B cell (primary cell): ENCODE data around the gene ROBO2. TPM values are rescaled to one million over a fixed set of nuclear protein-coding genes. Genes with fewer than 3 reads are reported as not detected.

Experiments
- ATAC-seq: fragments of 200-7000 bp; cut with Tn5 transposase; one replicate; pipeline ENCODE4 v1.10.0; 2021; ENCODE audit warnings: low read depth, mild to moderate bottlenecking, moderate number of reproducible peaks, moderate library complexity
- CTCF ChIA-PET: fragments of 350-600 bp; sonication (Branson Sonifier 250); formaldehyde crosslinking; loops from one replicate; lab custom pipeline; 2021; ENCODE audit warnings: antibody characterized with exemption, inconsistent platforms; lab: Charles Lee
- POLR2A ChIA-PET: fragments of 350-600 bp; sonication (Branson Sonifier 250); formaldehyde crosslinking; loops from one replicate; lab custom pipeline; 2021; ENCODE audit warnings: antibody characterized with exemption; lab: Charles Lee
- DNase-seq: peaks from one replicate; pipeline ENCODE4 v3.0.0; 2013
- H2AFZ ChIP-seq: 2 replicates; pipeline ENCODE4 v1.6.1; 2012; ENCODE audit warnings: mild to moderate bottlenecking, low read depth, low read length; ENCODE audit not compliant: insufficient read depth, poor library complexity, severe bottlenecking
- H3K27ac ChIP-seq, 2 donors: 1 replicate in 1 of 2; 2 replicates in 1 of 2; pipeline ENCODE4 v1.5.1; 2012 to 2013; ENCODE audit warnings: low read length in 2 of 2, mild to moderate bottlenecking in 2 of 2, moderate library complexity in 1 of 2
- H3K27me3 ChIP-seq, 4 experiments: fragments of 200-600 bp in 1 of 4; sonication (generic) in 1 of 4; replicated peaks in 1 of 4; 1 replicate in 2 of 4; 2 replicates in 2 of 4; pipeline versions ENCODE4 v1.6.1 to v1.7.0; 2013 to 2016; ENCODE audit warnings: low read length in 3 of 4, mild to moderate bottlenecking in 2 of 4, mixed read lengths in 1 of 4, moderate library complexity in 1 of 4; ENCODE audit not compliant: insufficient read depth in 4 of 4, control insufficient read depth in 3 of 4; ENCODE audit errors: control extremely low read depth in 1 of 4
- H3K36me3 ChIP-seq, 2 experiments: replicated peaks in 1 of 2; 1 replicate in 1 of 2; 2 replicates in 1 of 2; pipeline versions ENCODE4 v1.6.1 to v1.7.1; 2013; ENCODE audit warnings: low read length in 1 of 2; ENCODE audit not compliant: insufficient read depth in 2 of 2, control insufficient read depth in 1 of 2; ENCODE audit errors: control extremely low read depth in 1 of 2, extremely low read depth in 1 of 2
- H3K4me1 ChIP-seq, 2 donors: fragments of 200-600 bp in 1 of 2; sonication (generic) in 1 of 2; 1 replicate in 1 of 2; 2 replicates in 1 of 2; pipeline versions ENCODE4 v1.5.1 to v1.6.1; 2013 to 2017; ENCODE audit warnings: low read length in 2 of 2; ENCODE audit not compliant: control insufficient read depth in 2 of 2, insufficient read depth in 2 of 2
- H3K4me2 ChIP-seq: replicated peaks from 2 replicates; pipeline ENCODE3; 2012; ENCODE audit warnings: mild to moderate bottlenecking, low read depth, low read length; ENCODE audit not compliant: poor library complexity, severe bottlenecking
- H3K4me3 ChIP-seq, 5 experiments: fragments of 200-600 bp in 1 of 5; sonication (generic) in 1 of 5; 1 replicate in 3 of 5; 2 replicates in 2 of 5; pipeline versions ENCODE4 v1.5.1 to v1.7.0; 2011 to 2016; ENCODE audit warnings: low read length in 4 of 5, mild to moderate bottlenecking in 4 of 5, low read depth in 2 of 5, control low read depth in 1 of 5, moderate library complexity in 1 of 5; ENCODE audit not compliant: insufficient read depth in 1 of 5; ENCODE audit errors: control extremely low read depth in 1 of 5, extremely low read depth in 1 of 5
- H3K79me2 ChIP-seq: fragments of 200-600 bp; sonication (generic); one replicate; pipeline ENCODE4 v1.6.0; 2016; ENCODE audit warnings: low read length; ENCODE audit not compliant: control insufficient read depth, insufficient read depth
- H3K9ac ChIP-seq: fragments of 200-600 bp; sonication (generic); 2 replicates; pipeline ENCODE4 v1.6.1; 2017; ENCODE audit warnings: mild to moderate bottlenecking, low read length, moderate library complexity
- H3K9me3 ChIP-seq, 3 donors: one replicate each; pipeline versions ENCODE4 v1.6.1 to v1.7.1; 2013; ENCODE audit warnings: low read length in 2 of 3; ENCODE audit not compliant: control insufficient read depth in 2 of 3, insufficient read depth in 1 of 3; ENCODE audit errors: control extremely low read depth in 1 of 3
- H4K20me1 ChIP-seq: 2 replicates; pipeline ENCODE4 v1.6.0; 2012; ENCODE audit warnings: mild to moderate bottlenecking, low read length; ENCODE audit not compliant: insufficient read depth, control insufficient read depth, poor library complexity, severe bottlenecking
- H3K27ac Mint-ChIP-seq: one replicate; pipeline ENCODE4 v1.8.0; 2021; ENCODE audit warnings: mixed read lengths
- H3K27me3 Mint-ChIP-seq: one replicate; pipeline ENCODE4 v1.8.0; 2021; ENCODE audit warnings: mixed read lengths
- H3K4me1 Mint-ChIP-seq: one replicate; pipeline ENCODE4 v1.8.0; 2021; ENCODE audit warnings: mixed read lengths
- H3K4me3 Mint-ChIP-seq: one replicate; pipeline ENCODE4 v1.8.0; 2021; ENCODE audit warnings: mixed read lengths
- H3K9me3 Mint-ChIP-seq: one replicate; pipeline ENCODE4 v1.8.0; 2022; ENCODE audit warnings: mixed read lengths; ENCODE audit not compliant: insufficient read depth
- EZH2 ChIP-seq: IDR thresholded peaks from 2 replicates; pipeline ENCODE4 v1.6.1; 2012; ENCODE audit warnings: borderline replicate concordance, low read depth, mild to moderate bottlenecking, moderate library complexity, low read length; ENCODE audit not compliant: insufficient read depth, poor library complexity, severe bottlenecking
- WGBS: methylation state at CpG from one replicate; pipeline ENCODE4 v1.1.5; 2013; ENCODE audit warnings: missing lambda C conversion rate; ENCODE audit not compliant: insufficient coverage; 5-methylcytosine and 5-hydroxymethylcytosine counted together
- intact Hi-C: fragments of 100-400 bp; cut with micrococcal nuclease; formaldehyde crosslinking; loops from one replicate; pipeline ENCODE4 v1.10.0; 2022
- polyA plus RNA-seq: library from polyadenylated mRNA; depleted of rRNA; stranded (reverse); fragments of >200 nt; gene quantifications from 2 replicates; pipeline ENCODE4 v1.2.3, GENCODE V29; 2012
- total RNA-seq, 2 donors: library from RNA; stranded (reverse); fragments of 120-200 nt in 1 of 2; gene quantifications; 1 replicate in 1 of 2; 2 replicates in 1 of 2; pipeline versions ENCODE4 v1.2.3 to v1.2.4, GENCODE V29; 2013 to 2022
- TF ChIP-seq, protein P1 (sequence below): fragments of 200-600 bp; IDR thresholded peaks from one replicate; pipeline ENCODE4 v1.8.0; 2022; ENCODE audit warnings: antibody characterized with exemption, mild to moderate bottlenecking

The ROBO2 gene
- total and polyA plus RNA-seq, 2 donors (not counting 1 experiment from before 2014, with no cell fraction given) = not detected

DNA sequence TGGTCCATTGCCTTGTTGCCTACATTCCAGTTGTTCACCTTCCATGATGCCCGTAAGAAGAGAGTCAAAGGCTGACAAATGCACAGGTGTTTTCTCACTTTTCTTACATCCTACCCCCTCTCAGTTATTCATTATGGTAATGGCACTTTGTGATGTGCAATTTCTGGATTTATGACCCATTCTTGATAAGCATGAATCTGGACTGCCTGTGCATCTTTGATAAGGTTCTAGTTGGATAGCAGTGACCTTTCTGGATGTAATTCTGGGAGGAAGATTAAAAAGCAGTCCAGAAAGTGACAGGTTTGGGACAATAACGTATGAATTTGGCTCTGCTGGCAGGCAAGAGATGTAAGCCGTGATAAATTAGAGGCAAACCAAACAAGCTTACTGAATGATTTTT, 101.5 kb downstream of the ROBO2 start:
- ATAC-seq = no peak
- no peak overlapping the region for H3K9ac ChIP-seq
- no peak overlapping the region for H3K4me2 ChIP-seq
- Mint-ChIP-seq H3K27ac (no peak overlapping the region), H3K9me3 (peaks cover 3% of the 10 kb centered on the region), H3K27me3 (no peaks in the 10 kb centered on the region), H3K4me1 (no peaks in the 10 kb centered on the region), H3K4me3 (no peak overlapping the region)
- no peak for DNase-seq
- TF ChIP-seq, protein P1, sequence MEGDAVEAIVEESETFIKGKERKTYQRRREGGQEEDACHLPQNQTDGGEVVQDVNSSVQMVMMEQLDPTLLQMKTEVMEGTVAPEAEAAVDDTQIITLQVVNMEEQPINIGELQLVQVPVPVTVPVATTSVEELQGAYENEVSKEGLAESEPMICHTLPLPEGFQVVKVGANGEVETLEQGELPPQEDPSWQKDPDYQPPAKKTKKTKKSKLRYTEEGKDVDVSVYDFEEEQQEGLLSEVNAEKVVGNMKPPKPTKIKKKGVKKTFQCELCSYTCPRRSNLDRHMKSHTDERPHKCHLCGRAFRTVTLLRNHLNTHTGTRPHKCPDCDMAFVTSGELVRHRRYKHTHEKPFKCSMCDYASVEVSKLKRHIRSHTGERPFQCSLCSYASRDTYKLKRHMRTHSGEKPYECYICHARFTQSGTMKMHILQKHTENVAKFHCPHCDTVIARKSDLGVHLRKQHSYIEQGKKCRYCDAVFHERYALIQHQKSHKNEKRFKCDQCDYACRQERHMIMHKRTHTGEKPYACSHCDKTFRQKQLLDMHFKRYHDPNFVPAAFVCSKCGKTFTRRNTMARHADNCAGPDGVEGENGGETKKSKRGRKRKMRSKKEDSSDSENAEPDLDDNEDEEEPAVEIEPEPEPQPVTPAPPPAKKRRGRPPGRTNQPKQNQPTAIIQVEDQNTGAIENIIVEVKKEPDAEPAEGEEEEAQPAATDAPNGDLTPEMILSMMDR = no peak
- TF ChIP-seq EZH2 = no peak
- no peaks in the 10 kb centered on the region for H3K4me1 ChIP-seq
- ChIA-PET POLR2A (no interaction called here), CTCF (no interaction called here)
- no peaks in the 10 kb centered on the region for H3K79me2 ChIP-seq
- H3K27me3 ChIP-seq = no peaks in the 10 kb centered on the region
- no peak overlapping the region for H2AFZ ChIP-seq
- H4K20me1 ChIP-seq = no peaks in the 10 kb centered on the region
- no peak overlapping the region for H3K27ac ChIP-seq
- peaks cover 0 to 4% (median 0%) of the 10 kb centered on the region in 3 donors for H3K9me3 ChIP-seq
- no CpG with 5 or more reads among the region's 3 CpGs for WGBS
- H3K4me3 ChIP-seq = no peak overlapping the region
- intact Hi-C loops = no loop called here
- H3K36me3 ChIP-seq = no peaks in the 10 kb centered on the region

DNA sequence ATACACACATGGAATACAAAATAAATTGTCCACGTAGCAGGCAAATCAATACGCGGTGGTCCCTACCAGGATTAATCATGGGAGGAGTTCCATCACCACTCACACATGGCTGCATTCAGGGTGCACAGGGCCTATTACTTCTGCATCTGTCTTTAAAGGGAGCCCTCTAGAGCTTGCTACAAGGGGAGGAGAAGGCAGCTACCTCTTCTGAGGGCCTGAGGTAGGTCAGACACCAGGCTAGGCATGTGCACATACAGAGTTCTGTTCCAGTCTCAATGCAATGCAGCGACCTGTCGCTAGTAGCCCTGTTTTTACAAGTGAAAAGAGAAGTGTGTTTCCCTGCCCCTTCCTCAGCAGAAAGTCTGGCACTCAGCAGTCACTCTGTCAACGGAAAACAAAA, 102.7 kb downstream of the ROBO2 start:
- Mint-ChIP-seq H3K27me3 (no peaks in the 10 kb centered on the region), H3K4me1 (no peaks in the 10 kb centered on the region), H3K4me3 (no peak overlapping the region), H3K9me3 (peaks cover 3% of the 10 kb centered on the region), H3K27ac (no peak overlapping the region)
- no peak overlapping the region for H2AFZ ChIP-seq
- H4K20me1 ChIP-seq = no peaks in the 10 kb centered on the region
- ATAC-seq = no peak
- no peak overlapping the region for H3K4me2 ChIP-seq
- WGBS = 88% methylated on average over 5 of the region's 6 CpGs
- H3K36me3 ChIP-seq = no peaks in the 10 kb centered on the region
- H3K27me3 ChIP-seq = no peaks in the 10 kb centered on the region
- H3K9ac ChIP-seq = no peak overlapping the region
- no peak for DNase-seq
- ChIA-PET CTCF (no interaction called here), POLR2A (no interaction called here)
- no peaks in the 10 kb centered on the region for H3K4me1 ChIP-seq
- H3K9me3 ChIP-seq = no peaks in the 10 kb centered on the region
- intact Hi-C loops = no loop called here
- no peak for TF ChIP-seq EZH2
- TF ChIP-seq, protein P1 = no peak
- H3K4me3 ChIP-seq = no peak overlapping the region
- no peak overlapping the region for H3K27ac ChIP-seq
- no peaks in the 10 kb centered on the region for H3K79me2 ChIP-seq
